GM23338 (cell line): ENCODE measurements around the gene EPHB2. TPM values are rescaled to one million over a fixed set of nuclear protein-coding genes. Genes with fewer than 3 reads are reported as not detected.

ENCODE experiments used
- ATAC-seq: fragments of 200-7000 bp; cut with Tn5 transposase; 3 replicates; pipeline ENCODE4 v1.9.1; 2020
- DNase-seq: peaks from one replicate; pipeline ENCODE4 v3.0.0-alpha.2; 2015; ENCODE audit warnings: low spot score
- H2AFZ ChIP-seq: fragments of 200-600 bp; sonication (generic); 2 replicates; pipeline ENCODE4 v1.8.0; 2016; ENCODE audit warnings: antibody characterized with exemption, mild to moderate bottlenecking, moderate library complexity
- H3F3A ChIP-seq: fragments of 200-600 bp; sonication (generic); replicated peaks from 2 replicates; pipeline ENCODE4 v1.8.0; 2017; ENCODE audit warnings: antibody characterized with exemption, mixed run types, low read depth
- H3K27ac ChIP-seq: fragments of 200-600 bp; sonication (generic); 2 replicates; pipeline ENCODE4 v1.6.1; 2016; ENCODE audit warnings: low read depth
- H3K27me3 ChIP-seq: fragments of 200-600 bp; sonication (generic); 2 replicates; pipeline ENCODE4 v1.8.0; 2016; ENCODE audit warnings: mild to moderate bottlenecking, mixed run types, moderate library complexity; ENCODE audit not compliant: insufficient read depth
- H3K36me3 ChIP-seq: fragments of 200-600 bp; sonication (generic); 2 replicates; pipeline ENCODE4 v1.8.0; 2016; ENCODE audit warnings: mild to moderate bottlenecking; ENCODE audit not compliant: insufficient read depth
- H3K4me1 ChIP-seq: fragments of 200-600 bp; sonication (generic); 2 replicates; pipeline ENCODE4 v1.8.0; 2016; ENCODE audit warnings: mild to moderate bottlenecking, moderate library complexity; ENCODE audit not compliant: insufficient read depth
- H3K4me2 ChIP-seq: fragments of 200-600 bp; sonication (generic); 2 replicates; pipeline ENCODE4 v1.7.1; 2017; ENCODE audit warnings: mixed run types
- H3K4me3 ChIP-seq: fragments of 200-600 bp; sonication (generic); 2 replicates; pipeline ENCODE4 v1.6.1; 2016; ENCODE audit warnings: mixed run types
- H3K79me2 ChIP-seq: fragments of 200-600 bp; sonication (generic); replicated peaks from 2 replicates; pipeline ENCODE4 v1.8.0; 2017; ENCODE audit warnings: mild to moderate bottlenecking; ENCODE audit not compliant: insufficient read depth
- H3K9me2 ChIP-seq: fragments of 200-600 bp; sonication (generic); 2 replicates; pipeline ENCODE4 v1.8.0; 2017; ENCODE audit not compliant: insufficient read depth
- H4K20me1 ChIP-seq: fragments of 200-600 bp; sonication (generic); replicated peaks from 2 replicates; pipeline ENCODE4 v1.8.0; 2017; ENCODE audit warnings: mild to moderate bottlenecking; ENCODE audit not compliant: insufficient read depth
- H3K27ac Mint-ChIP-seq: 2 replicates; pipeline ENCODE4 v1.8.0; 2020; ENCODE audit warnings: inconsistent platforms, mild to moderate bottlenecking, moderate library complexity, mixed read lengths
- H3K27me3 Mint-ChIP-seq: 3 replicates; pipeline ENCODE4 v1.8.0; 2022; ENCODE audit warnings: low read depth, mild to moderate bottlenecking, moderate library complexity, mixed read lengths, inconsistent platforms; ENCODE audit not compliant: insufficient read depth, poor library complexity
- H3K36me3 Mint-ChIP-seq: 3 replicates; pipeline ENCODE4 v1.8.0; 2021; ENCODE audit warnings: low read depth, mild to moderate bottlenecking, inconsistent platforms, moderate library complexity, mixed read lengths
- H3K4me1 Mint-ChIP-seq: 3 replicates; pipeline ENCODE4 v1.8.0; 2020; ENCODE audit warnings: mild to moderate bottlenecking, inconsistent platforms, mixed read lengths
- H3K4me3 Mint-ChIP-seq: 3 replicates; pipeline ENCODE4 v1.8.0; 2021; ENCODE audit warnings: moderate library complexity, mild to moderate bottlenecking, inconsistent platforms, mixed read lengths
- H3K9me3 Mint-ChIP-seq: 3 replicates; pipeline ENCODE4 v1.8.0; 2020; ENCODE audit warnings: moderate library complexity, mild to moderate bottlenecking, inconsistent platforms, mixed read lengths
- CREB1 ChIP-seq: fragments of 250-450 bp; sonication (Bioruptor Pico); IDR thresholded peaks from 2 replicates; pipeline ENCODE4 v1.5.0; 2020; ENCODE audit warnings: low read depth, mild to moderate bottlenecking, moderate library complexity
- CTCF ChIP-seq, 2 experiments: fragments of 200-600 bp in 1 of 2; sonication (generic) in 1 of 2; conservative IDR thresholded peaks; 2 replicates each; pipeline versions ENCODE4 v1.5.1 to v1.6.1; 2016 to 2017; ENCODE audit warnings: antibody characterized with exemption in 2 of 2, low read depth in 2 of 2, mild to moderate bottlenecking in 2 of 2, moderate library complexity in 1 of 2
- JUNB ChIP-seq: IDR thresholded peaks from one replicate; pipeline ENCODE4 v1.6.1; 2016; ENCODE audit warnings: antibody characterized with exemption; ENCODE audit not compliant: unreplicated experiment
- ZNF114 ChIP-seq: fragments of 250-450 bp; sonication (Bioruptor Pico); IDR thresholded peaks from 2 replicates; pipeline ENCODE4 v1.5.0; 2020; ENCODE audit warnings: mild to moderate bottlenecking, moderate library complexity
- polyA plus RNA-seq: library from polyadenylated mRNA; unstranded; fragments of >200 nt; fragmentation: Nextera tagmentation; extraction: Ambion mirVana; gene quantifications from 2 replicates; pipeline ENCODE4 v1.2.1, GENCODE V29; 2016
- total RNA-seq: library from RNA; depleted of rRNA; stranded (reverse); fragments of >200 nt; shearing (Covaris generic); gene quantifications from 2 replicates; pipeline ENCODE4 v1.2.3, GENCODE V29; 2014
- TF ChIP-seq, protein P1 (sequence below): fragments of 250-450 bp; sonication (Bioruptor Pico); IDR thresholded peaks from 2 replicates; pipeline ENCODE4 v1.5.0; 2020; ENCODE audit warnings: mild to moderate bottlenecking, moderate library complexity
- TF ChIP-seq, protein P2 (sequence below): IDR thresholded peaks from one replicate; pipeline ENCODE4 v1.6.1; 2018; ENCODE audit warnings: antibody characterized with exemption; ENCODE audit not compliant: unreplicated experiment

Gene EPHB2
- total and polyA plus RNA-seq, 2 experiments from 2014 or later, result 4.1 to 20.1 TPM

DNA sequence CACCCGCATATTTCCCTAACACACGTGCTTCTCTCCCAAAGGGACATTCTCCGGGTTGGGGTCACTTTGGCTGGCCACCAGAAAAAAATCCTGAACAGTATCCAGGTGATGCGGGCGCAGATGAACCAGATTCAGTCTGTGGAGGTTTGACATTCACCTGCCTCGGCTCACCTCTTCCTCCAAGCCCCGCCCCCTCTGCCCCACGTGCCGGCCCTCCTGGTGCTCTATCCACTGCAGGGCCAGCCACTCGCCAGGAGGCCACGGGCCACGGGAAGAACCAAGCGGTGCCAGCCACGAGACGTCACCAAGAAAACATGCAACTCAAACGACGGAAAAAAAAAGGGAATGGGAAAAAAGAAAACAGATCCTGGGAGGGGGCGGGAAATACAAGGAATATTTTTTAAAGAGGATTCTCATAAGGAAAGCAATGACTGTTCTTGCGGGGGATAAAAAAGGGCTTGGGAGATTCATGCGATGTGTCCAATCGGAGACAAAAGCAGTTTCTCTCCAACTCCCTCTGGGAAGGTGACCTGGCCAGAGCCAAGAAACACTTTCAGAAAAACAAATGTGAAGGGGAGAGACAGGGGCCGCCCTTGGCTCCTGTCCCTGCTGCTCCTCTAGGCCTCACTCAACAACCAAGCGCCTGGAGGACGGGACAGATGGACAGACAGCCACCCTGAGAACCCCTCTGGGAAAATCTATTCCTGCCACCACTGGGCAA lies 202.9 kb downstream of the EPHB2 start:
- no peak overlapping the region for H3K4me3 Mint-ChIP-seq
- TF ChIP-seq, protein P1, sequence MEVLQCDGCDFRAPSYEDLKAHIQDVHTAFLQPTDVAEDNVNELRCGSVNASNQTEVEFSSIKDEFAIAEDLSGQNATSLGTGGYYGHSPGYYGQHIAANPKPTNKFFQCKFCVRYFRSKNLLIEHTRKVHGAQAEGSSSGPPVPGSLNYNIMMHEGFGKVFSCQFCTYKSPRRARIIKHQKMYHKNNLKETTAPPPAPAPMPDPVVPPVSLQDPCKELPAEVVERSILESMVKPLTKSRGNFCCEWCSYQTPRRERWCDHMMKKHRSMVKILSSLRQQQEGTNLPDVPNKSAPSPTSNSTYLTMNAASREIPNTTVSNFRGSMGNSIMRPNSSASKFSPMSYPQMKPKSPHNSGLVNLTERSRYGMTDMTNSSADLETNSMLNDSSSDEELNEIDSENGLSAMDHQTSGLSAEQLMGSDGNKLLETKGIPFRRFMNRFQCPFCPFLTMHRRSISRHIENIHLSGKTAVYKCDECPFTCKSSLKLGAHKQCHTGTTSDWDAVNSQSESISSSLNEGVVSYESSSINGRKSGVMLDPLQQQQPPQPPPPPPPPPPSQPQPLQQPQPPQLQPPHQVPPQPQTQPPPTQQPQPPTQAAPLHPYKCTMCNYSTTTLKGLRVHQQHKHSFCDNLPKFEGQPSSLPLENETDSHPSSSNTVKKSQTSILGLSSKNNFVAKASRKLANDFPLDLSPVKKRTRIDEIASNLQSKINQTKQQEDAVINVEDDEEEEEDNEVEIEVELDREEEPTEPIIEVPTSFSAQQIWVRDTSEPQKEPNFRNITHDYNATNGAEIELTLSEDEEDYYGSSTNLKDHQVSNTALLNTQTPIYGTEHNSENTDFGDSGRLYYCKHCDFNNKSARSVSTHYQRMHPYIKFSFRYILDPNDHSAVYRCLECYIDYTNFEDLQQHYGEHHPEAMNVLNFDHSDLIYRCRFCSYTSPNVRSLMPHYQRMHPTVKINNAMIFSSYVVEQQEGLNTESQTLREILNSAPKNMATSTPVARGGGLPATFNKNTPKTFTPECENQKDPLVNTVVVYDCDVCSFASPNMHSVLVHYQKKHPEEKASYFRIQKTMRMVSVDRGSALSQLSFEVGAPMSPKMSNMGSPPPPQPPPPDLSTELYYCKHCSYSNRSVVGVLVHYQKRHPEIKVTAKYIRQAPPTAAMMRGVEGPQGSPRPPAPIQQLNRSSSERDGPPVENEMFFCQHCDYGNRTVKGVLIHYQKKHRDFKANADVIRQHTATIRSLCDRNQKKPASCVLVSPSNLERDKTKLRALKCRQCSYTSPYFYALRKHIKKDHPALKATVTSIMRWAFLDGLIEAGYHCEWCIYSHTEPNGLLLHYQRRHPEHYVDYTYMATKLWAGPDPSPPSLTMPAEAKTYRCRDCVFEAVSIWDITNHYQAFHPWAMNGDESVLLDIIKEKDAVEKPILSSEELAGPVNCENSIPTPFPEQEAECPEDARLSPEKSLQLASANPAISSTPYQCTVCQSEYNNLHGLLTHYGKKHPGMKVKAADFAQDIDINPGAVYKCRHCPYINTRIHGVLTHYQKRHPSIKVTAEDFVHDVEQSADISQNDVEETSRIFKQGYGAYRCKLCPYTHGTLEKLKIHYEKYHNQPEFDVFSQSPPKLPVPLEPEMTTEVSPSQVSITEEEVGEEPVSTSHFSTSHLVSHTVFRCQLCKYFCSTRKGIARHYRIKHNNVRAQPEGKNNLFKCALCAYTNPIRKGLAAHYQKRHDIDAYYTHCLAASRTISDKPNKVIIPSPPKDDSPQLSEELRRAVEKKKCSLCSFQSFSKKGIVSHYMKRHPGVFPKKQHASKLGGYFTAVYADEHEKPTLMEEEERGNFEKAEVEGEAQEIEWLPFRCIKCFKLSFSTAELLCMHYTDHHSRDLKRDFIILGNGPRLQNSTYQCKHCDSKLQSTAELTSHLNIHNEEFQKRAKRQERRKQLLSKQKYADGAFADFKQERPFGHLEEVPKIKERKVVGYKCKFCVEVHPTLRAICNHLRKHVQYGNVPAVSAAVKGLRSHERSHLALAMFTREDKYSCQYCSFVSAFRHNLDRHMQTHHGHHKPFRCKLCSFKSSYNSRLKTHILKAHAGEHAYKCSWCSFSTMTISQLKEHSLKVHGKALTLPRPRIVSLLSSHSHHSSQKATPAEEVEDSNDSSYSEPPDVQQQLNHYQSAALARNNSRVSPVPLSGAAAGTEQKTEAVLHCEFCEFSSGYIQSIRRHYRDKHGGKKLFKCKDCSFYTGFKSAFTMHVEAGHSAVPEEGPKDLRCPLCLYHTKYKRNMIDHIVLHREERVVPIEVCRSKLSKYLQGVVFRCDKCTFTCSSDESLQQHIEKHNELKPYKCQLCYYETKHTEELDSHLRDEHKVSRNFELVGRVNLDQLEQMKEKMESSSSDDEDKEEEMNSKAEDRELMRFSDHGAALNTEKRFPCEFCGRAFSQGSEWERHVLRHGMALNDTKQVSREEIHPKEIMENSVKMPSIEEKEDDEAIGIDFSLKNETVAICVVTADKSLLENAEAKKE (CRISPR knock-in tag), result no peak
- TF ChIP-seq, protein P2, sequence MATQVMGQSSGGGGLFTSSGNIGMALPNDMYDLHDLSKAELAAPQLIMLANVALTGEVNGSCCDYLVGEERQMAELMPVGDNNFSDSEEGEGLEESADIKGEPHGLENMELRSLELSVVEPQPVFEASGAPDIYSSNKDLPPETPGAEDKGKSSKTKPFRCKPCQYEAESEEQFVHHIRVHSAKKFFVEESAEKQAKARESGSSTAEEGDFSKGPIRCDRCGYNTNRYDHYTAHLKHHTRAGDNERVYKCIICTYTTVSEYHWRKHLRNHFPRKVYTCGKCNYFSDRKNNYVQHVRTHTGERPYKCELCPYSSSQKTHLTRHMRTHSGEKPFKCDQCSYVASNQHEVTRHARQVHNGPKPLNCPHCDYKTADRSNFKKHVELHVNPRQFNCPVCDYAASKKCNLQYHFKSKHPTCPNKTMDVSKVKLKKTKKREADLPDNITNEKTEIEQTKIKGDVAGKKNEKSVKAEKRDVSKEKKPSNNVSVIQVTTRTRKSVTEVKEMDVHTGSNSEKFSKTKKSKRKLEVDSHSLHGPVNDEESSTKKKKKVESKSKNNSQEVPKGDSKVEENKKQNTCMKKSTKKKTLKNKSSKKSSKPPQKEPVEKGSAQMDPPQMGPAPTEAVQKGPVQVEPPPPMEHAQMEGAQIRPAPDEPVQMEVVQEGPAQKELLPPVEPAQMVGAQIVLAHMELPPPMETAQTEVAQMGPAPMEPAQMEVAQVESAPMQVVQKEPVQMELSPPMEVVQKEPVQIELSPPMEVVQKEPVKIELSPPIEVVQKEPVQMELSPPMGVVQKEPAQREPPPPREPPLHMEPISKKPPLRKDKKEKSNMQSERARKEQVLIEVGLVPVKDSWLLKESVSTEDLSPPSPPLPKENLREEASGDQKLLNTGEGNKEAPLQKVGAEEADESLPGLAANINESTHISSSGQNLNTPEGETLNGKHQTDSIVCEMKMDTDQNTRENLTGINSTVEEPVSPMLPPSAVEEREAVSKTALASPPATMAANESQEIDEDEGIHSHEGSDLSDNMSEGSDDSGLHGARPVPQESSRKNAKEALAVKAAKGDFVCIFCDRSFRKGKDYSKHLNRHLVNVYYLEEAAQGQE, result no peak
- no peak for TF ChIP-seq CTCF (conservative IDR thresholded peaks at IDR 0.05; ENCODE audit: low read depth in 2 of 2)
- no peak for TF ChIP-seq CREB1 (CRISPR knock-in tag)
- TF ChIP-seq ZNF114 (CRISPR knock-in tag), result no peak
- no peak for TF ChIP-seq JUNB
- Histone ChIP-seq H3K9me2 (no peaks in the 10 kb centered on the region), H3K36me3 (no peaks in the 10 kb centered on the region), H3K27me3 (no peaks in the 10 kb centered on the region), H3F3A (no peaks in the 10 kb centered on the region), H3K4me1 (no peaks in the 10 kb centered on the region), H4K20me1 (no peaks in the 10 kb centered on the region; the same call in 1 of the 2 replicates), H3K4me2 (no peak overlapping the region), H3K27ac (no peak overlapping the region), H2AFZ (no peak overlapping the region), H3K79me2 (no peaks in the 10 kb centered on the region), H3K4me3 (no peak overlapping the region)
- H3K27me3 Mint-ChIP-seq, result peaks cover 4% of the 10 kb centered on the region
- H3K27ac Mint-ChIP-seq, result no peak overlapping the region
- ATAC-seq (no peak), DNase-seq (no peak)
- H3K9me3 Mint-ChIP-seq, result no peaks in the 10 kb centered on the region
- peaks cover 9% of the 10 kb centered on the region; the same call in 2 of the 3 replicates for H3K4me1 Mint-ChIP-seq
- no peaks in the 10 kb centered on the region for H3K36me3 Mint-ChIP-seq
